ENCODE data around the gene NHS.
"Not testable (repeated sequence)": the region's sequence is repeated elsewhere in the genome, so short reads cannot be mapped to it uniquely, and the experiment has no call there.

The NHS gene

GRCh38 chrX:17501746-17502145, 126.7 kb downstream of the NHS start:
- no peak for DNase-seq

- not testable (repeated sequence) for DNase-seq
Observed at GRCh38 chrX:17506352-17506751, 131.4 kb downstream of the NHS start.

GRCh38 chrX:17511556-17511955, 136.6 kb downstream of the NHS start:
- no peak for DNase-seq

GRCh38 chrX:17519358-17519757, 144.4 kb downstream of the NHS start:
- no peak for DNase-seq

GRCh38 chrX:17520016-17520615, 145.1 kb downstream of the NHS start:
- DNase-seq: no peak

- DNase-seq: no peak
Observed at GRCh38 chrX:17521871-17522693, 147.1 kb downstream of the NHS start.

- DNase-seq: no peak
Observed at GRCh38 chrX:17525266-17525665, 150.3 kb downstream of the NHS start.

GRCh38 chrX:17525762-17526555, 151.0 kb downstream of the NHS start:
- DNase-seq: no peak

- DNase-seq: no peak
Observed at GRCh38 chrX:17527135-17527701, 152.2 kb downstream of the NHS start.

GRCh38 chrX:17527922-17528321, 152.9 kb downstream of the NHS start:
- no peak for DNase-seq

- DNase-seq: no peak
Observed at GRCh38 chrX:17529151-17529745, 154.2 kb downstream of the NHS start.

GRCh38 chrX:17531500-17531899, 156.5 kb downstream of the NHS start:
- no peak for DNase-seq

GRCh38 chrX:17535229-17535628, 160.2 kb downstream of the NHS start:
- DNase-seq: no peak

GRCh38 chrX:17537723-17538243, 162.8 kb downstream of the NHS start:
- DNase-seq: no peak

- DNase-seq: no peak
Observed at GRCh38 chrX:17542123-17542522, 167.1 kb downstream of the NHS start.

- DNase-seq: no peak
Observed at GRCh38 chrX:17544821-17545220, 169.8 kb downstream of the NHS start.

GRCh38 chrX:17546356-17546755, 171.4 kb downstream of the NHS start:
- no peak for DNase-seq

- no peak for DNase-seq
Observed at GRCh38 chrX:17547658-17548057, 172.7 kb downstream of the NHS start.

- no peak for DNase-seq
Observed at GRCh38 chrX:17549107-17549651, 174.2 kb downstream of the NHS start.

- DNase-seq: no peak
Observed at GRCh38 chrX:17550011-17550410, 175.0 kb downstream of the NHS start.

- no peak for DNase-seq
Observed at GRCh38 chrX:17552044-17552650, 177.1 kb downstream of the NHS start.

- no peak for DNase-seq
Observed at GRCh38 chrX:17553469-17553868, 178.5 kb downstream of the NHS start.
